T47D (cell line): ENCODE measurements around the gene CUL4A.
"Not testable (repeated sequence)": the region's sequence is repeated elsewhere in the genome, so short reads cannot be mapped to it uniquely, and the experiment has no call there.

Experiments
- DNase-seq, 2 experiments: peaks; one replicate each; pipeline versions ENCODE4 v3.0.0 to v3.0.0-alpha.2; 2011 to 2012; ENCODE audit warnings: low read depth in 1 of 2, low spot score in 1 of 2
- JUND ChIP-seq: IDR thresholded peaks from 2 replicates; pipeline ENCODE4 v1.6.1; 2012; ENCODE audit warnings: low read depth
- in situ Hi-C: cut with HindIII; loops from 2 replicates; pipeline ENCODE4 v1.10.0; 2016; ENCODE audit warnings: low sequenced_read_pairs, low pct_unique_long_range_greater_than_20kb

The CUL4A gene

DNA sequence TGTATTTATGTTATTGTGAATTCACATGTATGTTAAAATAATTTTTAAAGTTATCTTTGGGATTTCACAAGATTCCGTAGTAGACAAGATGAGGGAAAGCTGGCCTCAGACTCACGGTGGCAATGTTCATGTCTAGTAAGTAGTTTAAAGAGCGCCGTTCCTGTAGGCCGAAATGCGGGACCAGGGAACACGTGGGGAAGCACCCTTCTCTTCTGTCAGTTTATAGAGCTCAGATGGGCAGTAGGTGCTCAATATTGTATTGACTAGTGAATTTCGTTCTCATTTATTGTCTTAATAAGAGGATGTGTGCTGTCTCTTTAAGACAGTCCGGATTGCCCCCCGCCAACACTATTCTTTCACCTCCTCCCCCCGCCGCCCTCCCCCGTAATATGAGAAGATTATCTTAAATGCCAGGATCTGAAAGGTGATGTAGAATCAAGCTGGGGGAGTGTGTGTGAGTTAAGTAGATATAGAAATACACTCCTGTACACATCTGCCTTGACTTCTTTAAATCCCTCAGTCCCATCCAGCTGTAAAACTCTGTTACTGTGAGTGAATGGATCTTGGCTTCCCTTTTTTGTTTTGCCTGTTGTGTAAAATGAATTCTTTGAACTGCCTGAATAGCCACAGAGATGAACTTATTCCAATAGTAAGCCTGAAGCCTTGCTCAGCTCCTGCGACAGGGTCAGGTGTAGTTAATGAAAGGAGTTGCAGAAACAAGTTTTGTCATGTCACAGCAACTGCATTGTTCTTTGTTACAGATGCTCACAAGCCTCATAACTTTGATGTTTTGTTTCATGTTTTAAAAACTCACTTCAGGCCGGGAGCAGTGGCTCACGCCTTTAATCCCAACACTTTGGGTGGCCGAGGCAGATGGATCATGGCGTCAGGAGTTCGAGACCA, 88.9 kb downstream of the CUL4A start:
- TF ChIP-seq JUND, result no peak
- in situ Hi-C loops, result no loop called here
- DNase-seq, result no peak

DNA sequence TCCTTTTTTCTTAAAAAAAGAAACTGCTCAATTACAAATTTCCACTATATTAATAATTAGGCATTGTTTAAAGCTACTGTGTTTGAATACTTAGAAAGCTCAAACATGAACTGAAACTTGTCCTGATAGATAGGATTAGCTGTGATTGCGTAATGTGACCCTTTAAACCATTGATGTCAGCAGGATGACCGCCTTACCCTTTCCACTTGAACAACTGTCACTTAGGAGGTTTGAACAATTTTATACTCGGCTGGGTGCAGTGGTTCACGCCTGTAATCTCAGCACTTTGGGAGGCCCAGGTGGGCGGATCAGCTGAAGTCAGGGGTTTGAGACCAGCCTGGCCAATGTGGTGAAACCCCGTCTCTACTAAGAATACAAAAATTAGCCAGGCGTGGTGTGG, 90.5 kb downstream of the CUL4A start:
- TF ChIP-seq JUND, result no peak
- DNase-seq, result no peak
- in situ Hi-C loops, result no loop called here

DNA sequence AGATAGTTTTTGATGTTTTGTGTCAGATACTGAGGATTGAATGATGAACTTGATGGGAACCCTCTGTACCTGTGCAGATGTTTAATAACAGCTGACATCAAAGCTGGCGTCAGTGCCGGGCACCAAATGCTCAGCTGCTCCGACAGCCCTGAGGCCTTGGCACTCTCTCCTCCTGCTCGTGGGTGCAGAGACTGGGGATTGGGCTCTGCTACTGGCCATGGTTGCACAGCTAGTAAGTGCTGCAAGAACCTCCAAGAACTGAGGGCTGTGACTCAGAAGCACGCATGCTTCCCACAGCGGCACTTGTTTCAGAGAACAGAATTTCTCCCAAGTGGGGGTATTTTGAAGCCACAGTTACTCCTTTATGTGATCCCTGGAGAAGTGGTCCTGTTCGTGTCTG, 93.6 kb downstream of the CUL4A start:
- in situ Hi-C loops, result no loop called here
- DNase-seq, result no peak
- no peak for TF ChIP-seq JUND

DNA sequence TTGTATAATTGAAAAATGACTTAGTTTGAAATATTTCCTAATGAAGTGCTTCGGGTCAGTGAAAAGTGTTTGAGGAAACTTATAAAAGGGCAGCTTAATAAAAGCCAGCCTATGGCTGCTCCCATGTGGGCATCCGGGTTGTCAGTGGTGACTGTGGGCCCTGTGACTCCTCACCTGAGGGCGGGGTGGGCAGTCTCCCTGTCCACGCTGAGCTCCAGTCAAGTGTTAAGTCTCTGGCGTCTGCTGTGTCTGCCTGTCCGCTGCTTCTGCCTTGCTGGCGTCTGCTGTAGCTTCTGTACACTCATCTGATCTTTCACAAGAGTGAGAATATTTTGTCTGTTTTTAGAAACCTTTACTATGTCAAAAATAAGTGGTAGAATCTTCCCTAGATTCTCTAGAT, 94.7 kb downstream of the CUL4A start:
- TF ChIP-seq JUND, result no peak
- no peak for DNase-seq
- in situ Hi-C loops, result no loop called here

DNA sequence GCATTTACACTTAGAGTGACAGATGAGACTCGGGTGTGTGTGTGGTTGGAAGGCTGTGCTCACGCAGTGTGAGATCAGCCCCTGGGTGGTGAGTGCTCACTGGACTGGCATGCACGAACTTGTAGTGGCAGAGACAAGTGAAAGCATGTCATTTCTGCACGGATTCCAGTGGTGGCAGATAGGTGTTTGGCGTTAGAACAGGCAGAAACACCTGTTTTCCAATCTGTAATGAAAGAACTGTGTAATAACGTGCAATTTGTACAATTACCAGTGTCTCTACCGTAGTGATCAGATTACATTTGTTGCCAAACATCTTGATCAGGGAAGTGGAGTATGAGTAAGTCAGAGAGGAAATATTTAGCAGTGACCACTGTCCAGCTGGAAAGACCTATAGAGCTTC, 95.8 kb downstream of the CUL4A start:
- peak; percentile 13 to 37 for DNase-seq
- TF ChIP-seq JUND, result no peak
- in situ Hi-C loops, result no loop called here

DNA sequence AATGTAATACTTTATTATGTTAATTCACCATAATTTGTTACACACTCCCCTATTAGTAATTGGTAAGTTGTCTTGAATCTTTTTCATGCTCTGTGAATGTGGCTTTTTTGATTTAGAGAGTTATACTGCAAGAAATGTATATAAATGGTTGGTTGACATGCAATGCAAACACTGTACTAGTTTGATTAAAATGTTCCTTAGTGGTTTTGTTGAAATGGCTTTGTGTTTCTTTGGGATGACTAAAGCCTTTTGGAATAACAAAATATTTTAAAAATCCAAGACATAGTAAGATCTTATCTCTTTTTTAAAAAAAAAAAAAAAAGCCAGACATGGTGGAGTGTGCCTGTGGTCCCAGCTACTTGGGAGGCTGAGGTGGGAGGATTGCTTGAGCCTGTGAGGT, 98.1 kb downstream of the CUL4A start:
- DNase-seq, result no peak
- no peak for TF ChIP-seq JUND
- in situ Hi-C loops, result no loop called here

DNA sequence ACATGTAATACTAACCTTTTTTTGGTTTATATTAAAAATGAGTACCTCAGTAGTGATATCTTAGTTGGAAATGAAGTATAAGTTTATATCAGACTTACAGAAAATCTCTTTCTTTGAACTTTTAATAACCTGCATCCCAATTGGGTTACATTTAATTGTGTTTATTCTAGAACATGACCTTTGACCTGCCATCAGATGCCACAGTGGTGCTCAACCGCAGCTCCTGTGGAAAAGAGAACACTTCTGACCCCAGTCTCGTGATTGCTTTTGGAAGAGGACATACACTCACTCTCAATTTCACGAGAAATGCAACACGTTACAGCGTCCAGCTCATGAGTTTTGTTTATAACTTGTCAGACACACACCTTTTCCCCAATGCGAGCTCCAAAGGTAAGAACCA, 100.1 kb downstream of the CUL4A start:
- no peak for DNase-seq
- TF ChIP-seq JUND, result no peak
- in situ Hi-C loops, result no loop called here

DNA sequence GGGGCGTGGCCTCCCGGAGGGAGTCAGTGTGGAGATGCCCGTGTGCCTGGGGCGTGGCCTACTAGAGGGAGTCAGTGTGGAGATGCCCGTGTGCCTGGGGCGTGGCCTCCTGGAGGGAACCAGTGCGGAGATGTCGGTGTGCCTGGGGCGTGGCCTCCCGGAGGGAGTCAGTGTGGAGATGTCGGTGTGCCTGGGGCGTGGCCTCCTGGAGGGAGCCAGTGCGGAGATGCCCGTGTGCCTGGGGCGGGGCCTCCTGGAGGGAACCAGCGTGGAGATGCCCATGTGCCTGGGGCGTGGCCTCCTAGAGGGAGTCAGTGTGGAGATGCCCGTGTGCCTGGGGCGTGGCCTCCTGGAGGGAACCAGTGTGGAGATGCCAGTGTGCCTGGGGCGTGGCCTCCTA, 104.7 kb downstream of the CUL4A start:
- in situ Hi-C loops, result not testable (repeated sequence)
- DNase-seq, result peak in 1 of 2 experiments; percentile 32

DNA sequence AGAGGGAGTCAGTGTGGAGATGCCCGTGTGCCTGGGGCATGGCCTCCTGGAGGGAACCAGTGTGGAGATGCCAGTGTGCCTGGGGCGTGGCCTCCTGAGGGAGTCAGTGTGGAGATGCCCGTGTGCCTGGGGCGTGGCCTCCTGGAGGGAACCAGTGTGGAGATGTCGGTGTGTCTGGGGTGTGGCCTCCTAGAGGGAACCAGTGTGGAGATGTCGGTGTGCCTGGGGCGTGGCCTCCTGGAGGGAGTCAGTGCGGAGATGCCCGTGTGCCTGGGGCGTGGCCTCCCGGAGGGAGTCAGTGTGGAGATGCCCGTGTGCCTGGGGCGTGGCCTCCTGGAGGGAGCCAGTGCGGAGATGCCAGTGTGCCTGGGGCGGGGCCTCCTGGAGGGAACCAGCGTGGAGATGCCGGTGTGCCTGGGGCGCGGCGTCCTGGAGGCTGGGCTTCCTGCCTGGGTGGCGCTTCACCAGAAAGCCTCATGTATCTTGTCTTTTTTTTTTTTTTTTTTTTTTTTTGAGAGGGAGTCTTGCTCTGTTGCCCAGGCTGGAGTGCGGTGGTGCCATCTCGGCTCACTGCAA, 105.6 kb downstream of the CUL4A start:
- DNase-seq, result peak in 1 of 2 experiments; percentile 65
- in situ Hi-C loops, result not testable (repeated sequence)

DNA sequence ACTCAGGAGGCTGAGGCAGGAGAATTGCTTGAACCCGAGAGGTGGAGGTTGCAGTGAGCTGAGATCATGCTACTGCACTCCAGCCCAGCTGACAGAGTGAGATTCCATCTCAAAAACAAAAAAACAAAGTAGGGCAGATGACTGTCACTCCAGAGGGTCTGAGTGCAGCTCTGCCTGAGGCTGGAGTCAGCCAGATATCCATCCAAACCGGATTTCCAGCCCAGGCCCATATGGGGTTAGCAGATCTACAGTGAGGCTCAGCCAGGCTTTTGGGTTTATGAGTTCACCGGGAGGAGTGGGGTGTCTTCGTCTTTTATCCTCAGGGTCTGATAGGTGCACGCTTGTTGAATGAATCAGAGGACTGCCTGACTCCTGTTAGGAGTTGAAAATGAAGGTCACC, 106.6 kb downstream of the CUL4A start:
- TF ChIP-seq JUND, result no peak
- DNase-seq, result no peak
- in situ Hi-C loops, result no loop called here
